Measurements from ENCODE around the gene CHCHD1.
"Not testable (repeated sequence)": the region's sequence is repeated elsewhere in the genome, so short reads cannot be mapped to it uniquely, and the experiment has no call there.

Gene CHCHD1

GRCh38 chr10:73781879-73782748, at the start of gene CHCHD1:
Gene CHCHD1, plus strand, starts transcription at chr10:73782048. Its CDS starts 28 bp downstream, at chr10:73782076.
- DNase-seq: peak; percentile 92

DNA sequence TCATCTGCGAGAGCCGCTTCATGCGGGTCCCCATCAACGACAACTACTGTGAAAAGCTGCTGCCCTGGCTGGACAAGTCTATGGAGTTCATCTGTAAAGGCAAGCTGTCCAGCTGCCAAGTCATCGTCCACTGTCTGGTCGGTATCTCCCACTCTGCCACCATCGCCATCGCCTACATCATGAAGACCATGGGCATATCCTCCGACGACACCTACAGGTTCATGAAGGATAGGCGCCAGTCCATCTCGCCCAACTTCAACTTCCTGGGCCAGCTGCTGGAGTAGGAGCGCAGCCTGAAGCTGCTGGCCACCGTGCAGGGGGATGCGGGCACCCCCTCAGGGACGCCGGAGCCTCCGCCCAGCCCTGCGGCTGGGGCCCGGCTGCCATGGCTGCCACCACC, 49.4 kb upstream of the CHCHD1 start:
- no peak for DNase-seq

GRCh38 chr10:73732931-73733623, 48.8 kb upstream of the CHCHD1 start:
- DNase-seq: no peak

DNA sequence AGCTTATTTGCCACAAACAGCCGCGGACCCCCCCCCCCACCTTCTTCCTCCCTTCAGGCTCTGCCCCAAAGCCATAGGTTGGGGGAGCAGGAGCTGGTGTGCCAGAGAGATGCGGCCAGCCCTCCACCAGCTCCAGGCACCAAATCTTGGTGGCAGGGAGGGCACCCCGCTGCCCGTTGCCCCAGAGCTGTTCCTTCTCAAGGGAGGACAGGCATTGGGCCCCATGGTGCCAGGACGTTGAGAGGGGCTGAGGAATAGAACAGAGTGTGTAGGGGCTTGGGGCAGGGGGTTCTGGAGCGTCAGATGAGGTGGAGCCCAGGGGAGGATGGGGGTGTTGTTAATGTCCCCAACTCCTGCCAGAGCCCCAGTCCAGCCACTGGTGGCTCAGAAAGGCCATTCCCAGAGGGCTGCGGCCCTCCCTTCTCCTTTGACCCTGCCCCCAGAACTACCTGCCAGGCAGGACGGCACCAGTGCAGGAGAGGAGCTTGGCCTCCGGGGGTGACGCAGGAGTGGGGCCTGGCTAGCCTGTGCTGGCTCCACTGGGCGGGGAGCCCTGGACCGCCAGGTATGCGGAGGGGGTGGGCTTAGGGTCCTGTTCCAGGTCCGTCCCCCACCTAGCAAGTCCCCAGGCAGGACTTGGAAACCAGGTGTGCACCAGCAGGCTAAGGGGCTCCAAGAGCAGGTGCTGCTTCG, 47.7 kb upstream of the CHCHD1 start:
- DNase-seq: no peak

DNA sequence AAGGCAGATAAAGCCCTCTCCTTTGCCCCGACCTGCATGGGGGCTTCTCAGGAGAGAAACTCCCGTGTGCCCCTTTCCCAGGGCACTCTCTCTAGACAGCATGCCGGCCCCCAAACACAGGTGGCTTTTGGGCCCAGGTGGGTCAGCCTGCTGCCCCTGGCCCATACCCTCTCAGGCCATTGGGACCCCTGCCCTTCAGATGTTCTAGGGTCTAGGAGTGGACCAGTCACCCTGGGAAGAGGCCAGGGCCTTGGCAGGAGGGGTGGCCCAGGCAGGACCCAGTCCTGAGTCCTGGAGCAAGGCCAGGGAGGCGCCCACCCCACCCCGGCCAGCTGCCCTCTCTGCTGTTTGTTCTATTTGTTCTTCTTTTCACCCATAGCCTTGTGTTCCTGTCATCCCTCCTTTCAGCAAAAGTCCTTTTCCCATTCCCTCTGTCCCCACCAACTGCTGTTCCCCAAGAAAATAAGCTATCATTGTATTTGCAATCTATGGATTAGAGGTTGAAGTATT, 47.0 kb upstream of the CHCHD1 start:
- no peak for DNase-seq

DNA sequence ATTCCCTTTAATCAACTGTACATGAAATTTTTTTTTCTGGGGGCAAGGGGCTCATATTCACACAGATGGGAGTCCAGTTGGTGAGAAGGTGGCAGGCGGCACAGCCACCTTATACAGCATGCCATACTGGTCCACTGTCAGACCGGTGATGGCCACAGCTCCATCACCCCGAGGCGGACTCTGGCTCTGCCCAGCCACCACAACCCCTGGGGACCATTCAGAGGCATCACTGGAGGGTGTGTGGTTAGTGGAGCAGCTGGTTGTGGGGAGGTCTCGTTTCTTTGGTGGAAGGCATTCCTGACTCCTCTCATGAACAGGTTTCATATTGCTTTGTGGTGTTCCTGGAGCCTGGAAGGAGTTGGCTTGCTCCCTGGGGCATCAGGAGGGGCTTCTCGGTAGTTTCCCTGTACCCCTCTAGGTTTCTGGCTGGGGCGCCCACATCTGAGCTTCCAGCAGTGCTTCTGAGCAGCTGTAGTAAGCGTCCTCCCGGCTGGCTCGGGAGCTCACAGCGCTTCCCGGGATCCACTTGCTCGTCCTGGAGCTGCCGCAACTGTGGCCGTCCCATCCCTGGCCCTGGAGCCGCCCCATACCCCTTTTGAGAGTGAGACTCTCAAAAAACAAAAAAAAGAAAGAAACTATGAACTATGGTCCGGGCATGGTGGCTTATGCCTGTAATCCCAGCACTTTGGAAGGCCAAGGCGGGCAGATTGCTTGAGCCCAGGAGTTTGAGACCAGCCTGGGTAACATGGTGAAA, 41.2 kb upstream of the CHCHD1 start:
- DNase-seq: not testable (repeated sequence)

DNA sequence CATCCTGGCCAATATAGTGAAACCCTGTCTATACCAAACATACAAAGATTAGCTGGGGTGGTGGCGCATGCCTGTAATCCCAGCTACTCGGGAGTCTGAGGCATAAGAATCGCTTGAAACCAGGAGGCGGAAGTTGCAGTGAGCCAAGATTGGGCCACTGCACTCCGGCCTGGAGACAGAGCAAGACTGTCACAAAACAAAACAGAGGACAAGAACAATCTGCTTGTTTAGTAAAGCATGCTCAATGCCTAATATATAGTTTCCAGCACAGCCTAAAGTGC, 39.5 kb upstream of the CHCHD1 start:
- no peak for DNase-seq

DNA sequence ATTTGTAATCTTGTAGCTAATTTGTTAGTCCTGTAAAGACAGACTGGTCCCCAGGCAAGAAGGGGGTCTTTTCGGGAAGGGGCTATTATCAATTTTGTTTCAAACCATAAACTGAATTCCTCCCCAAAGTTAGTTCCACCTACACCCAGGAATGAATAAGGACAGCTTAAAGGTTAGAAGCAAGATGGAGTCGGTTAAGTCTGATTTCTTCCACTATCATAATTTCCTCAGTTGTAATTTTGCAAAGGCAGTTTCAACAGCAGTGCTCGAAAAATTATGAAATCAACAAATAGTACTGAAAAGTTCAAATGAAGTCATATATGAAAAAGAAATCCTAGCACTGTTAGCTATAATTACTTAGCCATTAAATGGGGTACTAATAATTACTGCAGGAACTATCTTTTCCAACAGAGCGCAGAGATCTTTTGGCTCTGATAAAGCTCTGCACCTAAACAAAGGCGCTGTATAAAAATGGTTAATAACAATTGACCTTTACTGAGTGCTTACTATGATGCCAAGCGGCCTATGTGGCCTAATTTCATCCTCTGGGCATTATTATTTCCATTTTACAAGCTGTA, 38.4 kb upstream of the CHCHD1 start:
- DNase-seq: no peak

DNA sequence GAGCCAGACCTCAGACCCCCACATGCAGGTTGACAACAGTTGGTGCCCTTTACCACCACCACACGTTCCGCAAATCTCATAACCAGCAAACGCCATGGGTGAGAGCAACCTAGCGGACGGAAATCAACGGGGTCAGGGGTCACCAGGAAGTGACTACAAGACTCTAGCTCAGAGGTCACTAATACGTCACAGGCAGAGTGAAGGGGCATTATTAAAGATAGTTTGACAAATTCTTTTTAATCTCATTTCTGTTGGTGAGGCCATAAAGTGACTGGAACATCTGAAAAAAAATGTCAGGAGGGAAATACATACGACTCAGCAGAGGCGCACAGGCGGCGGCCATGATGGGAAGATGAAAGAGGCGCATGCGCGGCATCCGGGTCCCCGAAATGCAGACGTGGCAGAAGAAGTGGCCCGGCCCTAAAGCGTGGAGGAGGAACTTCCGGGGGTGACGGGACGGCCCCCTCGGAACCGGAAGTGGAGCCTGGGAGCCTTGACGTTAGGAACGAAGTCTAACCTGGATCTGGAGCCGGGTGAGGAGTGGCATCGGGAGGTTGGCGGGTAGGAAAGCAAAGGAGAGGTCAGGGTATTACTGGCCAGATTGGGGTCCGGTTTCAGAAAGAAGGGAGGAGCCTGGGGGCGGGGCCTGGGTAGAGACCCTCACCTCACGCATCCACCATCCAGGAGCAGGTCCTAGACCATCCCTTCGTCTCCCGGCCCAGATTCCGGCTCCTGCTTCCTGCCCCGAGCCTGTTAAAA, 37.8 kb upstream of the CHCHD1 start, which contains the start of gene SEC24C:
TSS of gene SEC24C (plus strand) at position 468 of the 759 bp plus-strand sequence. CDS start 2,461 bp downstream, outside the sequence.
- peak; percentile 98 for DNase-seq

DNA sequence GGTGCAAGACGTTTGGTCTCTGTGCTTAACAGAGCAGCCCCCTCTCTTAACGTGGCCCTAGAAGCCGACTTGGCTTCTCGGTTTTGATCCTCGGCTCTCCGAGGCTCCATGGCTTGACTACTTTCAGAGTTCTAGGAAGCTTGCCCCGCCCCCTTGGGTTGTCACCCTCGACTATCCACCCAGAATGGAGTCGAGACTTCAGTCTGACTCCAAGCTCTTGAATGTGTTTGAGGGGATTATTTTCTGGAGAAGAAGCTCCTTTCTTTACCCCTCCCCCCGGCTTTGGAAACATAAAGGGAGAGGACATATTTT, 37.2 kb upstream of the CHCHD1 start:
- DNase-seq: peak; percentile 70

DNA sequence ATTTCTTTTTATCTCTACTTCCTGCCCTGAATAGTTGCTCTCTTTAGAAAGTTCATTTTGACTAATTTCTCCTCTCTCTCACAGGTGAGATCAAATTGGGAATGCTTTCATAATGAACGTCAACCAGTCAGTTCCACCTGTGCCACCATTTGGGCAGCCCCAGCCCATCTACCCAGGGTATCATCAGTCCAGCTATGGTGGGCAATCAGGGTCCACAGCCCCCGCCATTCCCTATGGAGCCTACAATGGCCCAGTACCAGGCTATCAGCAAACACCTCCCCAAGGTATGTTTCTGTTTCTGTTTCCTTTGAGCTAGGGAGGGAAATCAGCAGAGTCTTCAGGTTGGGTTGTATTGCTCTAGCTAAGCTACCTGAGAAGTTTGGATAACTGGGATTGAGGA, 35.1 kb upstream of the CHCHD1 start:
- no peak for DNase-seq

DNA sequence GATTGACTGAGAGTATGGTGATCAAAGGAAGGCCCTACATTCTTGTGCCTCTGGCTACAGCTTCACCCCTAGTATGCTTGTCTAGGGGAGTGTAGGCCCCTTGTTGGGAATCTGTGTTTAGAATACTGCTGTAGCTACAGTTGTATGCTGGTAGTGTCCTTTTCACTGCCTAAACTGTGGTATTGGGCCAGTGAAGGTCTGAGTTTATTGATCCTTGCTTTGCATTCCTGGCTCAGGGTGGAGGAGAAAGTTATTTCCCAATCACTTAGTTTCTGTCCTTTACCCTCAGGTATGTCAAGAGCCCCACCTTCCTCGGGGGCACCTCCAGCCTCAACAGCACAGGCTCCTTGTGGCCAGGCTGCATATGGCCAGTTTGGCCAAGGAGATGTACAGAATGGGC, 31.0 kb upstream of the CHCHD1 start:
- no peak for DNase-seq

- no peak for DNase-seq
These were observed 25.7 kb upstream of the CHCHD1 start for GRCh38 chr10:73756183-73756582.

DNA sequence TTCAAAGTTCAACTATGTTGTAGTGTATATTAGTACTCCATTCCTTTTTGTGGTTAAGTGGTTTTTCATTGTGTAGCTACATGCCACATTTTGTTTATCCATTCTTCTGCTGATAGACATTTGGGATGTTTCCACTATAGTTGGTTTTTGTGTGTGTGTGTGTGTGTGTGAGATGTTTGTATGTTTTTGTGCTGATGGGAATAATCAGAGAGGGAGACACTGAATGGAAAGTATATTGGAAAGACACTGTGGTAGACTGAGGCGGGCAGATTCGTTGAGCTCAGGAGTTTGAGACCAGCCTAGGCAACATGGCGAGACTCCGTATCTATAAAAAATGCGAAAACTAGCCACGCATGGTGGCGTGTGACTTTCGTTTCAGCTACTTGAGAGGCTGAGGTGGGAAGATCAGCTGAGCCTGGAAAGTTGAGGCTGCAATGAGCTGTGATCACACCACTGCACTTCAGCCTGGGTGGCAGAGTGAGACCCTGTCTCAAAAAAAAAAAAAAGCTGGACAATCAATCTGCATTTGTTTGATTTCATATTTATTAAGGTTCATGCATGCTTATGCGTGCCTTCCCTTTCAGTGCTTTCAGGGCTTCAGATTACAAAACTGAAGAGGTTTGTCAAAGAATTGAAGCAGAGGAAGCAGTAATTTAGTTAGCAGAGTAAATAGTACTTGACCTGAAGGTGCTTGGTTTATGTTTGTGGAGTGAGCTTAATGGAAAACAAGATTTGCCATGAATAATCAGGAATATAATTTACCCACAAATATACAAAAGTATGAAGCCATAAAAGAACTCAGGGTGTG, 22.9 kb upstream of the CHCHD1 start:
- DNase-seq: peak; percentile 87

GRCh38 chr10:73759512-73760115, 22.2 kb upstream of the CHCHD1 start:
- peak; percentile 97 for DNase-seq

DNA sequence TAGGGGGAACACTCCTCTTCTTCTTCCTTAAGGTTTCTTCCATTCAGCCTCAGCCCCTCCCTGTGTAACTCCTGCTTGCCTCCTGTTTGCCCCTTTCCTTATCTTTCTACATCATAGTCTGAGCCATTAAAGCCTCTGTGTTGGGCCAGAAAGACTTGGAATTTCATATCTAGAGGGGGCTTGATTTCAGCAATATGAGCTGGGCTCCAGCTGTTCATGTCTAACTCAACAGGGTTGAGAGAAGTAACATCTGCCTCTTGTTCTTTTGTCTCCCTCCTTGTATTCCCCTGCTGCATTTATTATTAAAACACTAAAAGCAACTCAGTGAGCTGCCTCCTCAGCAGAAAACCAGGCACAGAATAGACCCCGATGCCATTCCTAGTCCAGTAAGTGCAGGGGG, 20.1 kb upstream of the CHCHD1 start:
- no peak for DNase-seq

GRCh38 chr10:73762915-73763314, 18.9 kb upstream of the CHCHD1 start:
- DNase-seq: no peak

- no peak for DNase-seq
These were observed 18.5 kb upstream of the CHCHD1 start for GRCh38 chr10:73763343-73763742.

DNA sequence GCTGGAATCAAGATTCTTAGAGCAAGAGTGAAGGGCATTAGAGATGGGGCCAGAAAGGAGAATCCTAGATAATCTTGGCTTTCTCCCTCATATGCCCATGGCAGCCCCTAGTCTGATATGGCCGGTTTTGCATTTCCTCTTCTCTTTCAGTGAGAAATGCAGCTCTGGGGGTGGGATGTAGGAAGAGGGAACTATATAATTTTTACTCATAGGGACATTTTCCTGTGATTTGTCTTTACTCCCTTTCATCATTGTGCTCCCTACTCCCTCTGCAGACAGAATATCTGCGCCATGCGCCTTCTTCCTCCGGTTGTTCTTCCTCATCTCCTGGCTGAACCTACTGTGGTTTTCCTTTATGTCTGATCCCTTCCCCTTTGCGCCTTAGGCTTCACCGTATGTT, 16.8 kb upstream of the CHCHD1 start:
- no peak for DNase-seq

GRCh38 chr10:73768881-73769280, 13.0 kb upstream of the CHCHD1 start:
- peak; percentile 92 for DNase-seq

- no peak for DNase-seq
These were observed 12.5 kb upstream of the CHCHD1 start for GRCh38 chr10:73769396-73769795.

Measured in DMS53 (cell line).